ENCODE results near the gene FAM180A. TPM values are rescaled to one million over a fixed set of nuclear protein-coding genes. Genes with fewer than 3 reads are reported as not detected.

FAM180A gene
- polyA plus RNA-seq, 1 of the 3 experiments (the other 2 are of a cell fraction) = 0.08 TPM

GRCh38 chr7:135684699-135685098 lies 63.9 kb downstream of the FAM180A start:
- peak overlapping the region; percentile 39 to 59 for H3K27ac ChIP-seq (ENCODE audit: low read depth in 2 of 2, low read length in 1 of 2)
- no peaks in the 10 kb centered on the region for H3K9me2 ChIP-seq
- WGBS (ENCODE audit: low lambda C conversion rate) = 97% methylated on average over 5 of the region's 5 CpGs
- H3K9ac ChIP-seq = peak overlapping the region; percentile 19; the same call in 1 of the 2 replicates
- H2AFZ ChIP-seq (ENCODE audit: low read depth) = no peak overlapping the region
- peaks cover 37 to 38% of the 10 kb centered on the region in 2 experiments for H3K4me1 ChIP-seq (ENCODE audit: control insufficient read depth in 1 of 2, insufficient read depth in 2 of 2, low read depth in 1 of 2, low read length in 1 of 2)
- POLR2A ChIA-PET = no interaction called here
- H4K20me1 ChIP-seq (ENCODE audit: insufficient read depth) = no peaks in the 10 kb centered on the region; the same call in 1 of the 2 replicates
- no peaks in the 10 kb centered on the region for H3K27me3 ChIP-seq (ENCODE audit: insufficient read depth)
- DNase-seq = no peak
- CTCF ChIA-PET = interaction anchor here (1.2 to 2.3 kb wide), 4 partner anchors 8 to 26 kb away, joined by 4 to 15 read pairs (median 6); no protein-coding TSS in a partner anchor
- H3K36me3 ChIP-seq (replicated peaks in 1 of 2; ENCODE audit: control insufficient read depth in 1 of 2, insufficient read depth in 2 of 2, low read length in 1 of 2) = peaks cover 11 to 27% of the 10 kb centered on the region in 2 experiments
- H3F3A ChIP-seq (replicated peaks; ENCODE audit: insufficient read depth) = peaks cover 15% of the 10 kb centered on the region
- peaks cover 100% of the 10 kb centered on the region for H3K79me2 ChIP-seq (ENCODE audit: insufficient read depth)
- no peak overlapping the region for H3K4me3 ChIP-seq (ENCODE audit: low read depth in 2 of 2, low read length in 1 of 2)
- H3K9me3 ChIP-seq = no peaks in the 10 kb centered on the region
- H3K4me2 ChIP-seq = peak overlapping the region; percentile 56
- TF ChIP-seq ELF1 (IDR thresholded peaks at IDR 0.05) = no peak
- no peak for TF ChIP-seq FOXM1 (IDR thresholded peaks at IDR 0.05; ENCODE audit: low read depth)
- TF ChIP-seq NFIC (IDR thresholded peaks at IDR 0.05; ENCODE audit: borderline replicate concordance) = no peak
- no peak for TF ChIP-seq TEAD4 (IDR thresholded peaks at IDR 0.05; ENCODE audit: borderline replicate concordance, insufficient read depth)
- TF ChIP-seq, protein P1, sequence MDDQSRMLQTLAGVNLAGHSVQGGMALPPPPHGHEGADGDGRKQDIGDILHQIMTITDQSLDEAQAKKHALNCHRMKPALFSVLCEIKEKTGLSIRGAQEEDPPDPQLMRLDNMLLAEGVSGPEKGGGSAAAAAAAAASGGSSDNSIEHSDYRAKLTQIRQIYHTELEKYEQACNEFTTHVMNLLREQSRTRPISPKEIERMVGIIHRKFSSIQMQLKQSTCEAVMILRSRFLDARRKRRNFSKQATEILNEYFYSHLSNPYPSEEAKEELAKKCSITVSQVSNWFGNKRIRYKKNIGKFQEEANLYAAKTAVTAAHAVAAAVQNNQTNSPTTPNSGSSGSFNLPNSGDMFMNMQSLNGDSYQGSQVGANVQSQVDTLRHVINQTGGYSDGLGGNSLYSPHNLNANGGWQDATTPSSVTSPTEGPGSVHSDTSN (IDR thresholded peaks at IDR 0.05) = no peak
- no peak for TF ChIP-seq FOXJ3 (CRISPR knock-in tag; IDR thresholded peaks at IDR 0.05)
- no peak for TF ChIP-seq GABPA (IDR thresholded peaks at IDR 0.05; ENCODE audit: low read depth)
- TF ChIP-seq, protein P2, sequence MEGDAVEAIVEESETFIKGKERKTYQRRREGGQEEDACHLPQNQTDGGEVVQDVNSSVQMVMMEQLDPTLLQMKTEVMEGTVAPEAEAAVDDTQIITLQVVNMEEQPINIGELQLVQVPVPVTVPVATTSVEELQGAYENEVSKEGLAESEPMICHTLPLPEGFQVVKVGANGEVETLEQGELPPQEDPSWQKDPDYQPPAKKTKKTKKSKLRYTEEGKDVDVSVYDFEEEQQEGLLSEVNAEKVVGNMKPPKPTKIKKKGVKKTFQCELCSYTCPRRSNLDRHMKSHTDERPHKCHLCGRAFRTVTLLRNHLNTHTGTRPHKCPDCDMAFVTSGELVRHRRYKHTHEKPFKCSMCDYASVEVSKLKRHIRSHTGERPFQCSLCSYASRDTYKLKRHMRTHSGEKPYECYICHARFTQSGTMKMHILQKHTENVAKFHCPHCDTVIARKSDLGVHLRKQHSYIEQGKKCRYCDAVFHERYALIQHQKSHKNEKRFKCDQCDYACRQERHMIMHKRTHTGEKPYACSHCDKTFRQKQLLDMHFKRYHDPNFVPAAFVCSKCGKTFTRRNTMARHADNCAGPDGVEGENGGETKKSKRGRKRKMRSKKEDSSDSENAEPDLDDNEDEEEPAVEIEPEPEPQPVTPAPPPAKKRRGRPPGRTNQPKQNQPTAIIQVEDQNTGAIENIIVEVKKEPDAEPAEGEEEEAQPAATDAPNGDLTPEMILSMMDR (IDR thresholded peaks at IDR 0.05) = no peak
- TF ChIP-seq ZBTB33 (IDR thresholded peaks at IDR 0.05; ENCODE audit: borderline replicate concordance, low read depth) = no peak
- no peak for TF ChIP-seq CHD2 (IDR thresholded peaks at IDR 0.05; ENCODE audit: low read length, partially characterized antibody)
- no peak for TF ChIP-seq REST (IDR thresholded peaks at IDR 0.05; ENCODE audit: low read depth, low read length)
- no peak for TF ChIP-seq EP300 (IDR thresholded peaks at IDR 0.05; ENCODE audit: borderline replicate concordance in 1 of 2, low read depth in 1 of 2, low read length in 1 of 2)
- no peak for TF ChIP-seq SIN3A (IDR thresholded peaks at IDR 0.05; ENCODE audit: borderline replicate concordance, low read depth, low read length)
- no peak for TF ChIP-seq RFX5 (IDR thresholded peaks at IDR 0.05; ENCODE audit: low read length)
